HG02588 (cell line): ENCODE data around the gene FBRSL1.
"Not testable (repeated sequence)": the region's sequence is repeated elsewhere in the genome, so short reads cannot be mapped to it uniquely, and the experiment has no call there.

ENCODE experiments used
- ATAC-seq: cut with Tn5 transposase; IDR thresholded peaks from one replicate; pipeline ENCODE4 v1.9.1; 2021; ENCODE audit warnings: mild to moderate bottlenecking, moderate library complexity; ENCODE audit not compliant: unreplicated experiment

FBRSL1 gene

GRCh38 chr12:132470397-132470796, 19.6 kb upstream of the FBRSL1 start:
- no peak for ATAC-seq

GRCh38 chr12:132471011-132471857, 18.7 kb upstream of the FBRSL1 start:
- no peak for ATAC-seq

GRCh38 chr12:132471858-132472255, 18.1 kb upstream of the FBRSL1 start:
- ATAC-seq = no peak

GRCh38 chr12:132472386-132472785, 17.6 kb upstream of the FBRSL1 start:
- ATAC-seq = no peak

GRCh38 chr12:132474237-132474741, 15.7 kb upstream of the FBRSL1 start:
- no peak for ATAC-seq

- not testable (repeated sequence) for ATAC-seq
Measured at GRCh38 chr12:132474799-132475303, 15.1 kb upstream of the FBRSL1 start.

GRCh38 chr12:132475304-132476037, 14.5 kb upstream of the FBRSL1 start:
- no peak for ATAC-seq

GRCh38 chr12:132476038-132476414, 13.9 kb upstream of the FBRSL1 start:
- ATAC-seq = no peak

- no peak for ATAC-seq
Measured at GRCh38 chr12:132476421-132476820, 13.5 kb upstream of the FBRSL1 start.

GRCh38 chr12:132477017-132477702, 12.8 kb upstream of the FBRSL1 start:
- no peak for ATAC-seq

GRCh38 chr12:132477703-132478432, 12.1 kb upstream of the FBRSL1 start:
- no peak for ATAC-seq

- no peak for ATAC-seq
Measured at GRCh38 chr12:132478433-132478803, 11.5 kb upstream of the FBRSL1 start.

GRCh38 chr12:132478845-132479244, 11.1 kb upstream of the FBRSL1 start:
- no peak for ATAC-seq

- no peak for ATAC-seq
Measured at GRCh38 chr12:132479291-132479690, 10.7 kb upstream of the FBRSL1 start.

- ATAC-seq = no peak
Measured at GRCh38 chr12:132479938-132480622, 9.9 kb upstream of the FBRSL1 start.

- no peak for ATAC-seq
Measured at GRCh38 chr12:132480623-132481132, 9.3 kb upstream of the FBRSL1 start.

- ATAC-seq = no peak
Measured at GRCh38 chr12:132481345-132481744, 8.6 kb upstream of the FBRSL1 start.

- ATAC-seq = no peak
Measured at GRCh38 chr12:132481771-132482745, 7.9 kb upstream of the FBRSL1 start.

- ATAC-seq = no peak
Measured at GRCh38 chr12:132482771-132483170, 7.2 kb upstream of the FBRSL1 start.
